GM19240 (cell line): ENCODE data around the gene ERICH6.

Experiments used
- DNase-seq: peaks from one replicate; pipeline ENCODE4 v3.0.0; 2011; ENCODE audit warnings: low spot score; ENCODE audit not compliant: insufficient read length

ERICH6 gene

DNA sequence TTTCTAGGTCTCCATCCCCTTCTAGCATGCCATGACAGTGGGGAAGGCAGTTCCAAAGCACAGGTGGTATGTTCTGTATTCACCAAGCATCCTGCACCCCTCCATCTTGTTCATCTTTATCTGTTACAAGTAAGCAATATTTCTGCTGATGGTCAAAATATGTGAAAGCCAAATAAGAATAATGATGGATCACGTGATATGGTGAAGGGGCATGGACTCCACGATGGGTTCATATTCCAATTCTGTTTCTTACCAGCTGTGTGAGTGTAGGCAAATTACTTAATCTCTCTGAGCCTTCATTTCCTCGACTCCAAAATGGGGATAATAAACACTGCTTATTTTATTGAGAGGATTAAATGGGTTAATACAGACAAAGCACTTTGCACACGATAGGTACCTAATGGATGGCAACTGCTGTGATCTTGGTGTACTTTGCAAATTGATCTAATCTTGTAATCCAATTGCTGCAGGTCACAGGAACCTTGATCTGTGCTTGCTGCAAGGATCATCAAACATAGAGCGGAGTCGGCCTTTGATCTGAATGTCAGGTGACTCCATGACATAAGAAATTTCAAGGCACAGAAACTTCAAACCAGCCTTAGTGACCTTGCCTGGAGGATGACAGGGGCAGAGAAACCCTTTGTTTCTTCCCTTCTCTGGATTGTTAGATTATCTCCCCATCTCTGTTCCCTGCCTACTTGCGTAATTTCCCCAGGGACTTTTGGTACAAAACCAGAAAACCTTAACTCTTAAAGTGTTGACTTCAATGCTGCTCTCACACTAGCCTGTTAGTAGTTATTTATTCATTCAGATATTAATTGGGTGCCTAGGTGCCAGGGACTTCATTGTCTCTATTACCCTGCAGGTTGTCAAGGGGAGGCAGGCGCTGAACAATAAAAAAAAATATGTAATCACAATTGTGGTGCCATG lies 33.4 kb upstream of the ERICH6 start:
- no peak for DNase-seq

DNA sequence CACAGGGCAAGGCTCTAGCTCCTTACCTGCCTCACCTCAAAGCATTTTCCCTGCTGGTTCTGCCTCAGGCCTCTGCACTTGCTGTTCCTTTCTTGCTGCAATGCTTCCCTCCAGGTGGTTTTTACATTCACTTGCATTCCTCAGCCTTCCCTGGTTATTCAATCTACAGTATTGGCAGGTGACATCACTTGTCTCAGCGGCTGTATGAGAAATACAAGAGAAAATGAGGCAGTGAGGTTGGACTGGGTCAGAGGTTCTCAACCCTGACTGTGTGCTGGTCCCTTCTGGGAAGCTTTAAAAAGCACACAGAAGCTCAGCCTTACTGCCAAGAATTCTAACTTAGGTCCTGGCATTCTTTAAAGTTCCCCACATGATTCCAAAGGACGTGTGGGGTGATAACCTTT lies 32.6 kb upstream of the ERICH6 start:
- DNase-seq = no peak

DNA sequence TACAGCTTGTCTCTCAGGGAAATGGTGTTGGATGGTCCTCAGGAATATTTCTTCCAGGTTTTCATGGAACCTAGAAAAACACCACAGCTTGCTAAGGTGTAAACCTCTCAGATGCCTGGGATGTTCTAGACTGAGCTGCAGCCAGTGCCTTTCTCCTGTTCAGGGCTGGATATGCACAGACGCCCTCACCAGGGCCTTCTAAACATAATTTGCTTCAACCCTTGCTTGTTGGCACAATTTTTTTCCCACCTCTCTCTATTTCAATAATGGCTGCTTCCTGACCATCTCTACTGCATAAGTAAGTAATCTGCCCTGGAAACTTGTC lies 31.0 kb upstream of the ERICH6 start:
- no peak for DNase-seq

DNA sequence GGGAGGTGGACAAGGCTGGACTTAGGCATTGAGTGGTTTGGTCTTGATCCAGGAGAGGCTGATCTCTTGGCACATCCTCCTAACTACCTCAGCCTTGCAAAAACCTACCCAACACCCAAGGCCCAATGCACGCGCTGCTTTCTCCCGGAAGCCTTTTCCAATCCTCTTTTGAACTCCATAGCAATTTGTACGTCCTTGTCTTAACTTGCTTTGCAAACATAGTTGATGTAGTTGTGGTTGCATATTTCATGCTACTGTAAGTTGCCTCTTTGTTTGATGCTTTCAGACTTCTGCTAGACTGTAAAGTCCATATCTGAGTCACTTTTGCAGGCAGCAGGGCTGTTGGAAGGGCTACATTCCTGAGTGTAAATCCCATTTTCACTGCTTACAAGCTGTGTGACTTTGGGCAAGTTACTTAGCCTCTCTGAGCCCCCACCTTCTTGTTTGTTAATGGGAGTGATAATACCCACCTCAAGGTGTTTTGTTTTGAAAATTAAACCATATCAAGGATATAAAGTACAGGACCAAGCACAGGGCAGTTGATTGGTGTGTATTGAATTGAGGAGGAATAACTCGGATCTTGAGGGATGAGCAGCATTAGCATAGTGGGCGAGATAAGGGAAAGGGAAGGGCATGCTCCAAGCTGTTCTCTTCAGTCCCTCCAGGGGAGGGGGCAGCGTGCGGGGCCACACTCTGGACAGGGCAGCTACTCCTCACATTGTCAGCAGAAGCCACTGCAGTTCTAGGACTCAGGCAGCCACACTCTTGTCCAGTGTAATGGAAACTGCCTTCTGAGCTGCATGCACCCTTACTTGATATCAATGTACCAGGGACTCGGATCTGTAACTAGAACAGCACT lies 30.4 kb upstream of the ERICH6 start:
- DNase-seq = no peak

DNA sequence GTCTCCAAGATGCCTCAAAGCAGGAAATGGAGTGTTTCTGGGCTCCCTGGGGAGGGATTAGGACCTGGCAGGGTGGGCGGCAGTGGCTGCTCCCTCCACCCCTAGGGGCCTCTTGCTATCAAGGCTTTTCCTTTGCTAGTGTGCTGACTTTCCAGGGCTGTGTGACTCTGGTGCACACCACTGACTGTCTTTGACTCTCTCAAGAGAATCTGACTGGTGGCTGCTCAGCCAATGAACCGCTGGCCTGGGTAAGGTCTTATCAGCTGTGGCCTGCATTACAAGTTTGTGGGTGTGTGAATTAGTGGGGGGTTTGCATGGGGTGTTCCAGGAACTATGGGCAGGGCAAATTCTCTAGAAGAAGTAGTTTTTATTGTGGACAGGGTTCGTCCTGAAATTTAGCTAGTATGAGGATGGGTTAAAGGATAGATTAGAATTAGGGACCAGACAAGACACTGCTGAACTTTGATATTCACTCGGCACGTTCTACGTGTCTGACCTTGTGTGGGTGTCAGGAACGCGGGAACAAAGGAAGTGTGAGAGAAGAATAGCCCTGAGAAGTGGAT lies 29.7 kb upstream of the ERICH6 start:
- DNase-seq = no peak

DNA sequence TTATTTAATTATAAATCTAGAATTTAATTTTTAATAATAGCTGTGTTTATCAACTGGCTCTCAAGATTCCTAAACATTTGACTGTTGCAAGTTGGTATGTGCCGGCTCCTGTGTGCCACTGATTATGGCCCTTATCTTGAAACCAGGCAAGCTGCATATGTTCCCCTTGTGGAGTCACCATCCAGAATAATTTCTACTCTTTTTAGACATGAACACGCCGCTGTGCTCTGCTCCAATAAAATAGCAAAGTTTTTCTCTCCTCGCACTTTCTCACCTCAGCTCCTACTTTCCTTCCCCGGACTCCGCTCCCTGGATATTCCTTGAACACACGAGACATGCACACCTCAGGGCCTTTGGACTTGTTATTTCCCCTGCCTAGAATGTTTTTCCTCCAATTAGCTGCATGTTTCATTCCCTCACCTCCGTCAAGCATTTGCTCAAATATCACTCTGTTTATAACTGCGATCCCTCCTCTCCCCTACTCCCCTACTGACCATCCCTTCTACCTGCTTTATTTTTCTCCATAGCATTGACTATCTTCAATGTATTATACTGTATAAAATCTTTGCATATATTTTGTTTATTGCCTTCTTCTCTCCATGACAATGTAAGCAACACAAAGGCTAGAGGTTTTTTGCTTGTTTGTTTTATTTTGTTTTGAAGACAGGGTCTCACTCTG lies 26.1 kb upstream of the ERICH6 start:
- no peak for DNase-seq

DNA sequence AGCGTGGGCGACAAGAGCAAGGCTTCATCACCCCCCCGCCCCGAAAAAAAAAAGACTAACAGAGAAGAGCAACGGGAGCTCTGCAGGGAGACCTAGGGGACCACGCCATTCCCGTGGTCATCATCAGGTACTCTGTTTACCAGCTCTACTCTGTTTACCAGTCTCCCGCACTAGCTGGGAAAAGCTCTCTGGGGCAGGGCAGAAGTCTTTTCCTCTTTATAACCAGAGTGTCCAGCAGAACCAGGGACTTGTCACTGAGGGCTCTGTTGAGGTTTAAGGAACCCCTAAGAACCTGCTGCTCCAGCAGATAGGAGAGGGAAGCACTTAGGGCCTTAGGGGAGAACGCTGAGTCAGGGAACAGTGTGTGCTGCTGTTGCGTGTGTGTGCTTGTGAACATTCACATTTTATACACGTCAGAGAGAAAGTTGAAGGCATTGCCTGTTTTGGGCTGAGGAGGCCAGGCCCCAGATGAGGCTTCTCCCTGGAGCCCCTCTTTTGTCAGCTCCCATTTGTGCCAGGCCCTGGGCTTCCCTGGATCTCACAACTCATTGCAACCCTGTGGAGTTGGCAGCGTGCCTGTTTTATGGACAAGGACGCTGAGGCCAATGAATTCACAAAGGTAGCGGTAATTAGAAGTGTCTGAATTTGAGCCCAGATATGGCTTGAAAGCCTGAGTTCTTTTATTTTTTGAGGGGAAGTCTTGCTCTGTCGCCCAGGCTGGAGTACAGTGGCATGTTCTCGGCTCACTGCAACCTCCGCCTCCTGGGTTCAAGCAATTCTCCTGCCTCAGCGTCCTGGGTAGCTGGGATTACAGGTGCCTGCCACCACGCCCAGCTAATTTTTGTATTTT lies 24.2 kb upstream of the ERICH6 start:
- DNase-seq = no peak

DNA sequence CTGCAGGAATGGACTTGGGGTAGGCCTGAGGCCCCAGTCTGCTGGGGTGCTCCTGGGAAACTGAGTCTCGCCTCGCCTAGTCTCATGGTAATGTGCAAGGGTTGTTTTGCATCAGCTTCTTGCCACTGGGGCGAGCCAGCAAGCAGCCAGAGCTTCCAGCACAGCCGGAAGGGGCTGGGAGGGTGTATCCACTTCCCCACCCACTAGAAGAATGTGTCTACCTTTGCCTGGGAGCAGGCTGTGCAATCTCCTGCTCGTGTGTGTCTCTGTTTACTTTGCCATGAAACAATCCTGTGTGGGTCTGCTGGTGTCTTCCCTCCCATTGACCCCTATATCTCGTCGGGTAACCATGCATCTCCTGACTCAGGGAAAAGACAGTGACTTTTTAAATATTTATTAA lies 21.8 kb upstream of the ERICH6 start:
- no peak for DNase-seq

DNA sequence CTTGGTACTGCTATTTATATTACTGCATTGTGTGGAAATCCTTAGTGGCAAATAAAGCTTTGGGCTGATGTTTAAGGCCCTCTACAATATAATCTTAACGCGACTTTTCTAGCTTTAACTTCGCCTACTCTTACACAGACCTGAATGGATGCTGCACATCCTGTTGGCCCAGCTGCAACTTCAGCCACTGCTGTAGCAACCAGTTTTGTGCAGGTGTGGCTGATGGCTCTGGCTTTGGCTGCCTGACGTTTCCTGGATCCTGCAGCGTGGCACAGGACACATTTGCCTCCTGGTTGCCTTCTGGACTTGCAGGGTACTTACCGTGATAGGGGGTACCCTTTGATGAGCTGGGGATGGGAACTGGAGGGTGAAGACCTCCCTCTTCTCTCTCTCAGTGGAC lies 20.2 kb upstream of the ERICH6 start:
- no peak for DNase-seq

DNA sequence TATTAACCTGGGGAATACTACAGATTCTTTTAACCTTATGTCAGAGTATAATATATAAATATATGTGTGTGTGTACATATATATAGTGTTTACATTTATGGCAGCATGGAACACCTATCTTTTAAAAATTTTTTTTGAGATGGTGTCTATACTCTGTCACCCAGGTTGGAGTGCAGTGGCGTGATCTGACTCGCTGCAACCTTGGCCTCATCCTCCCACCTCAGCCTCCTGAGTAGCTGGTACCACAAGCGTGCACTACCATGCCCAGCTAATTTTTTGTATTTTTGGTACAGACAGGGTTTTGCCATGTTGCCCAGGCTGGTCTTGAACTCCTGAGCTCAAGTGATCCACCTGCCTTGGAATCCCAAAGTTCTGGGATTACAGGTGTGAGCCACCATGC lies 18.5 kb upstream of the ERICH6 start:
- no peak for DNase-seq

DNA sequence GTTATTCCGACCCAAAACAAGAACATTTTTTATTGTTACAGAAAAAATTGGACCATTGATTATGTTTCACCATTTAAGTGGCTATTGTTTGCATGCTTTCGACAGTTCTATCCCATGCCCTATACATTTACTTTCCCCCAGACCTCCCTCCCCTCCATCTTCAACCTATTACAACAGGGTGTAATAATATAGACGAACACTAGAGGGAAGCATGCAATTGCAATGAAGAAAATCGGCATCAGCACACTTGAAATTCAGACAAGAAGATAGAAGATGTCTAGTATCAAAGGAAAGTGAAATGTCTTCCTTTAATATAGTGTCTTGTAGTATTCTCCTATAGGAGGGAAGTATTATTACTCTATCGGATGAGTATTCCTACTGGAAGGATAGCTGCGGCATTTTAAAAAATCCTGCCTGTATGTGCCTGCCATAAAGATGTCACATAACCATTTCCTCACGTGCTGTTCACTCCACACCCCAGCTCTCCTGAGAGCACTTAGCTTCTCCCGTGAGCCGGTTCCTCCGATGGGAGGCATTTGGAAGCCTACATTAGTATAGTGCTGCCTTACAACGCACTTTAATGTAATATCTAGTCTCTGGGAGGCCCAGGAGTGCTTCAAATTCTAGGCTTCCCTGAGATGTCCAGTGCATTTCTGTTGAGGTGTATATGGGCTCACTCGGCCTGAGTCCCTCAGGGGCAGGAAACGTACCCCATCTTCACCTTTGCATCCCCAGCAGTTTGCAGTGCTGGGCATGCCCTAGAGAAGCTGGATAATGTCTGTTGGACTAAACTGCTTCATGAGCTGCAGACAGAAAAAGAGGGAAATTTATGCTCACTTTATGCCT lies 17.8 kb upstream of the ERICH6 start:
- peak; percentile 43 for DNase-seq

DNA sequence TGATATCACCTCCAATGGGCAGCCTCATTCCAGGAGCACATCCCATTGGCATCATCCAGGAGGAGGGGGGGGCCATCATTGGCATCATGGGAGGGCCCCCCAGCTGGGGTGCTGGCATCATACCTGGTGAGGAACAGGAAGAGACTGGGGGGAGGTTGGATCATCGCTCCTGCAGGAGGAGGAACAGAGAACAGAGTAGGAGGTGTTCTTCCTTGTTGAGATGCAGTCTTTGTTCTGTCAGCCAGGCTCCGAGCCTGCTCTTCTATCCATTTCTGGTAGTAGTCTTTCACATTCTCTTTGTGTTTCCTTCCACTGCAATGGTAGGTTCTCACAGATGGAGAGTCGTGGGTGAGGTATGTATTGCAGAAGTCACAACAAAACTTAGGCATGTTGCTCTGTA lies 16.7 kb upstream of the ERICH6 start:
- DNase-seq = no peak

DNA sequence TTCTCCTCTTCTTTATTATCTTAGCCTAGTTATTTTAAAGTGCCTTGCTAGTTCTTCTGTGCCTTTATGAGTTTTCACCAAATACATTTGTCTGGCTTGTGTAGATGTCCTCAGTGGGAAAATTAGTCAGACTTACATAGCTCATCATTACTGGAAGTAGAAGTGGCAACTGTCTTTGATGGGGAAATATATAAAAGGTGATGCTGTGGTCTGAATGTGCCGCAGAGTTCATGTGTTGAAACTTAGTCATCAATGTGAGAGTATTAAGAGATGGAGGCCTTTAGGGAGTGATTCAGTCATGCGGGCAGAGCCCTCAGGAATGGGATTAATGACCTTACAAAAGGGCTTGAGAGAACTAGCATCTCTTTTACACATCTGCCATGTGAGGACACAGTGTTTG lies 6.4 kb upstream of the ERICH6 start:
- DNase-seq = no peak

DNA sequence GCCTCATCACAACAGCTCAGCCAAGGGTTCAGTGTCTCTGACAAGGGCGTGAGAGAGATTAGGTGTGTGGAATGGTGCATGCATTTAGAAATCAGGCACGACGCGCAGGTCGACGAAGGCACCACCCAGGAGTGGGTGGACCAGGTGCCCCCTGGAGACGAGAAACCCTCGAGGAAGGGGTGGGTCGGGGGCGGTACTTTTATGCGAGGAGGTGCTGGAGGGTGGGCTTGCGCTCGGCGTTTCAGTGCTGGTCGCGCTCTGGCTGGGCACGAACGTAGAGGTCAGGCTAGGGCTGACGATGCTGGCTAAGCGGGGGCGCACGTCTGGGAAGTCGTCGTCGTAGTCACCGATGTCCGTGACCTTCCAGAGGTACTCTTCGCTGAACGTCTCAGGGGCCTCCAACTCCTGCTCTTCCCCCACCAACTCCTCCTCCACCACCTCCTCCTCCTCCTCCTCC lies 393 bp downstream of the ERICH6 start:
- no peak for DNase-seq

DNA sequence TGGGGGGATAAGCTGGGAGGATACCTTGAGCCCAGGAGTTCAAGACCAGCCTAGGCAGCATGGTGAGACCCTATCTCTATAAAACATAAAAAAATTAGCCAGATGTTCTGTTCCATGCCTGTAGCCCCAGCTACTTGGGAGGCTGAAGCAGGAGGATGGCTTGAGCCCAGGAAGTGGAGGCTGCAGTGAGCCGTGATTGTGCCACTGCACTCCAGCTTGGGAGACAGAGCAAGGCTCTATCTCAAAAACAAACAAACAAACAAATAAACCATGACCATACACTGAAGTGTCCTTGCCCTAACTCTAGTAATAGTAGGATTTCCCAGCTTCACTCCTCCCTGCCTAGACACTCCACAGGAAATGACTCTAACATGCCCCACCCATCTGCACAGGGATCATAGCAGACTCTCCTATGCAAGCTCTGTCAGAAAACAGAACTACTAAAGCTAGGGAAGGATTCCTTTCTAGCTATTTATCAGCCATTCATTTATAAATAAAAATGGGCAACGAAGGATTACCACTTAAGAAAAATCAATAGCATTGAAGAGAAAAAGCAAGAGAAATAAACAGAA lies 4.6 kb downstream of the ERICH6 start:
- DNase-seq = no peak

DNA sequence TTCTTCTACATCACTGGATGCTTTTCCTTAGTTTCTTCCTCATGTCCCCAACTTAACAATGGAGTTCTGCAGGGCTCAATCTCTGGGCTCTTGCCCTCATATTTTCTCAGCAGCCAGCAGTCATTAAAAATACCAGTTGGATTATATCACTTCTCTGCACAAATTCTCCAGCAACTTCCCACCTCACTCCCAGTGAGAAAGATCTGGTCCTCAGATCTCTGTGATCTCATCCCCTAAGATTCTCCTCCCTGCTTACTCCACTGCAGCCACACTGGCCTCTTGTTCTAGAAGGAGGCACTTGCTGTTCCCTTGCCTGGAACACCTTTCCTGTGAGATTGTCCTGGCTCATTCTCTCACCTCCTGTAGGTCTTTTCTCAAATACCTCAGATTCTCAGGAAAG lies 6.1 kb downstream of the ERICH6 start:
- no peak for DNase-seq

DNA sequence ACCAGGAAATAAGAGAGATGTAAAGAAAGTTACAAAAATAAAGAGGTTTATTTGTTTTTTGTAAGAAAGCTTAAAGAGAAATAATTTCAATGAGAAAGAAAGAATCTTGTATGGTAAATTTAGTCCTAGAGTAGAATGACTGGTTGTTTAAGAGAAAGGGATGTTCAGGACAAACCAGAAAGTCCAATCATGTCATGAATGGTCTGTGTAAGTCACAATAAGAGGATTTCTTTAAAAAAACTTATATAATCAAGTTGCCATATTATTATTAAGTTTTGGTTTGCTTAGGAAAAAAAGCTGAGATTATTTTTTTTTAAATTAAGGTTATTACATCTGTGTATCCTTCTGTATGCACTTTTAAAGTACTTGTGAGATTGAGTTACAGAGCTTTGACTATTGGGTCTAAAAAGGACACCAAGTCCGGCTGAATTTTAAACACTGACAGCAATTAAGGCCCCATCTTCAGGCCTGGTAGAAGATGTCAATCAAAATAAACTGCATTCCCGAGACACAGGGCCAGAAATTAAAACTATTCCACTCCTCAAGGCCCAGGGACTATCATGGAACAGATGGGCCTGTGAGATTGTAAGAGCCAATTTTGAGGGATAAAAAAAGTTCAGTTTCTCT lies 12.2 kb downstream of the ERICH6 start:
- DNase-seq = no peak

DNA sequence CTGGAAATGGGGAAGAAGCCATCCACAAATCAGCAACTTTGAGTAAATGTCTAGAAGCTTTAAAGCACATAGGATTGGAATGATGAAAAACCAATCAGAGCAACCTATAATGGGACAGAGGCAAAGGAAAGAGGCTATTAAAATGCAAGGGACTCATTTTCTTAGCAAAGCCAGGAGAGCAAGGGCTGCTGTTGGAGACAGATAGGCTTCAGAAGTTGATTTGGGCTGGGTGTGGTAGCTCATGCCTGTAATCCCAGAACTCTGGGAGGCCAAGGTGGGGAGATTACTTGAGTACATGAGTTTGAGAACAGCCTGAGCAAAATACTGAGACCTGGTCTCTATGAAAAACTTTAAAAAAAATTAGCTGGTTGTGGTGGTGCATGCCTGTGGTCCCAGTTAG lies 16.1 kb downstream of the ERICH6 start:
- no peak for DNase-seq

DNA sequence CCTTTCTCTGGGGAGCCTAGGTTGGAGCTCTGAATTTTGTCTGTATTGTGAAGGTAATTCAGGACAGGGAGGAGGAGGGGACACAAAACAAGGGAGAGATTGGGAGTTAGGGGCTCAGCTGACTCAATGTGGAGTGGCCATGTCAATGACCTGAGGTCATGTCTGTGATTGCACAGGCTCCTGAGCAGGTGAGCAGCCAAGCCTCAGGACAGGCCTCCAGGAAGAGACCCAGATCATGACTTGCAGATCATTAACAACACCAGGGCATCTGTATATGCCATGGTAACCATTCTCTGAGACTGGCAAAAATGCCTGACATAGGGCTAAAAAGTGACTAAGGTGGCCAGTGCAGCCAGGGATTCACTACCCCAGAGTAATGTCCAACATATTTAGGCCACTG lies 20.9 kb downstream of the ERICH6 start:
- no peak for DNase-seq
